Measurements from ENCODE around the gene CSF2RB.

DNA sequence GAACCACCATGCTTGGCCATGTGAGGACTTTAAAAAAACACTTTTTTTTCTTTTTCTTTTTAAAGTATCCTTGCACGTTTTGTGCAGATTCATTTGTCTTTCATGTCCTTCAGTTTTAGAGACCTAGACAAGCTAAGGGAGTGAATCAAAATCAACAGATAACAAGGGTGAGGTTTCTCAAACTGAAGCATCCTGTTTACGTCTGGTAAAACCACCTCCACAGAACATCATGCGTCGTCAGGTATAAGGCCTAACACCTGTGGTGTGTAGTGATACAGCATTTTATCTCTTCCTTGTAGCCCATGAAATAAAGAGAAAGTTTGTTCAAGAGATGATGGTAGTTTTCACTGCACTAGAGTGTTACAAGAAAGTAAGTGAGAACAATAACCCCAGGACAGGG is 26.3 kb upstream of the CSF2RB start:
- TF ChIP-seq, protein P1, sequence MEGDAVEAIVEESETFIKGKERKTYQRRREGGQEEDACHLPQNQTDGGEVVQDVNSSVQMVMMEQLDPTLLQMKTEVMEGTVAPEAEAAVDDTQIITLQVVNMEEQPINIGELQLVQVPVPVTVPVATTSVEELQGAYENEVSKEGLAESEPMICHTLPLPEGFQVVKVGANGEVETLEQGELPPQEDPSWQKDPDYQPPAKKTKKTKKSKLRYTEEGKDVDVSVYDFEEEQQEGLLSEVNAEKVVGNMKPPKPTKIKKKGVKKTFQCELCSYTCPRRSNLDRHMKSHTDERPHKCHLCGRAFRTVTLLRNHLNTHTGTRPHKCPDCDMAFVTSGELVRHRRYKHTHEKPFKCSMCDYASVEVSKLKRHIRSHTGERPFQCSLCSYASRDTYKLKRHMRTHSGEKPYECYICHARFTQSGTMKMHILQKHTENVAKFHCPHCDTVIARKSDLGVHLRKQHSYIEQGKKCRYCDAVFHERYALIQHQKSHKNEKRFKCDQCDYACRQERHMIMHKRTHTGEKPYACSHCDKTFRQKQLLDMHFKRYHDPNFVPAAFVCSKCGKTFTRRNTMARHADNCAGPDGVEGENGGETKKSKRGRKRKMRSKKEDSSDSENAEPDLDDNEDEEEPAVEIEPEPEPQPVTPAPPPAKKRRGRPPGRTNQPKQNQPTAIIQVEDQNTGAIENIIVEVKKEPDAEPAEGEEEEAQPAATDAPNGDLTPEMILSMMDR (IDR thresholded peaks at IDR 0.05) = no peak
- no peak for TF ChIP-seq POLR2A (IDR thresholded peaks at IDR 0.05)
- no peak for TF ChIP-seq EP300 (IDR thresholded peaks at IDR 0.05)

Data from tibial nerve (tissue), 4 donors.